ENCODE results near the gene CCDC124. TPM values are rescaled to one million over a fixed set of nuclear protein-coding genes. Genes with fewer than 3 reads are reported as not detected.
"Not testable (repeated sequence)": the region's sequence is repeated elsewhere in the genome, so short reads cannot be mapped to it uniquely, and the experiment has no call there.

CCDC124 gene
- total and polyA plus RNA-seq, 4 donors: 35.5 to 146 (median 102) TPM

DNA sequence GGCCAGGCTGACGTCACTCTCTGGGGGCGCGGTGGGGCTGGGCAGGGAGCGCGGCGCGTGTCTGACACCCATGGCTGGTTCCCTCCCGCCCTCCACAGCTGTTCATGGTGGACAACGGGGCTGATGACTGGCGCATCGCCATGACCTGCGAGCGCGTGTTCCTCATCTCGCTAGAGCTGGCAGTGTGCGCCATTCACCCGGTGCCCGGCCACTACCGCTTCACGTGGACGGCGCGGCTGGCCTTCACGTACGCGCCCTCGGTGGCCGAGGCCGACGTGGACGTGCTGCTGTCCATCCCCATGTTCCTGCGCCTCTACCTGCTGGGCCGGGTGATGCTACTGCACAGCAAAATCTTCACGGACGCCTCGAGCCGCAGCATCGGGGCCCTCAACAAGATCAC is 48.8 kb downstream of the CCDC124 start:
- H3K9me3 ChIP-seq (ENCODE audit: control insufficient read depth in 4 of 4, insufficient read depth in 3 of 4, low read length in 3 of 4): peaks cover 0 to 4% (median 0%) of the 10 kb centered on the region in 4 donors
- no peak for DNase-seq
- no peaks in the 10 kb centered on the region for H3K4me1 ChIP-seq (ENCODE audit: control insufficient read depth in 5 of 5, insufficient read depth in 5 of 5, low read length in 5 of 5)
- ATAC-seq (ENCODE audit: insufficient read depth, low FRiP score): no peak
- no peak overlapping the region for H3K9ac ChIP-seq (ENCODE audit: insufficient read depth in 1 of 2, low read length in 2 of 2)
- WGBS, 2 donors: 95 to 96% methylated on average over 38 of the region's 38 CpGs
- no peaks in the 10 kb centered on the region for H3K36me3 ChIP-seq (ENCODE audit: control insufficient read depth in 4 of 4, insufficient read depth in 4 of 4, low read length in 4 of 4)
- no peak overlapping the region for H3K4me3 ChIP-seq
- H3K27ac ChIP-seq (ENCODE audit: low read depth in 1 of 2, low read length in 1 of 2): no peak overlapping the region
- TF ChIP-seq, protein P1, sequence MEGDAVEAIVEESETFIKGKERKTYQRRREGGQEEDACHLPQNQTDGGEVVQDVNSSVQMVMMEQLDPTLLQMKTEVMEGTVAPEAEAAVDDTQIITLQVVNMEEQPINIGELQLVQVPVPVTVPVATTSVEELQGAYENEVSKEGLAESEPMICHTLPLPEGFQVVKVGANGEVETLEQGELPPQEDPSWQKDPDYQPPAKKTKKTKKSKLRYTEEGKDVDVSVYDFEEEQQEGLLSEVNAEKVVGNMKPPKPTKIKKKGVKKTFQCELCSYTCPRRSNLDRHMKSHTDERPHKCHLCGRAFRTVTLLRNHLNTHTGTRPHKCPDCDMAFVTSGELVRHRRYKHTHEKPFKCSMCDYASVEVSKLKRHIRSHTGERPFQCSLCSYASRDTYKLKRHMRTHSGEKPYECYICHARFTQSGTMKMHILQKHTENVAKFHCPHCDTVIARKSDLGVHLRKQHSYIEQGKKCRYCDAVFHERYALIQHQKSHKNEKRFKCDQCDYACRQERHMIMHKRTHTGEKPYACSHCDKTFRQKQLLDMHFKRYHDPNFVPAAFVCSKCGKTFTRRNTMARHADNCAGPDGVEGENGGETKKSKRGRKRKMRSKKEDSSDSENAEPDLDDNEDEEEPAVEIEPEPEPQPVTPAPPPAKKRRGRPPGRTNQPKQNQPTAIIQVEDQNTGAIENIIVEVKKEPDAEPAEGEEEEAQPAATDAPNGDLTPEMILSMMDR (IDR thresholded peaks at IDR 0.05; ENCODE audit: control extremely low read depth, extremely low read depth): no peak
- no peaks in the 10 kb centered on the region for H3K27me3 ChIP-seq (ENCODE audit: control insufficient read depth in 3 of 3, insufficient read depth in 3 of 3, low read length in 2 of 3)

DNA sequence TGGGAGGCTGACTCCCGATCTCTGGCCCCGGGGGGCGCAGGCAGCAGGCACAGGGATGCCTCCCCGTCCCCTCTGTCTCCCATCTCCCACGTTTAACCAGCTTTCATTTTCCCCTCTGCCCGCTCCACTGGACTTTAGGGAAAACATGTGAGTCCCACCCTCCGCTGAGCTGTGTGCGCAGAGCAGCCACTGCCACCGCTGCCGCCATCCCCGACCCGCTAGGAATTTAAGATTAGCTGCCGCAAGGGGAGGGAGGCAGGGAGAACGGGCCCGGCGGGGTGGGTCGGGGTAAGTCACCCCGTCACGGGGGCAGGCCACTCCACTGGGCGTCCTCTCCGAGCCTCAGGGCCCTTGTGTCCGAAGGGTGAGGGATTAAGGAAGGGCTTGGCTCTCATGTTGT is 49.6 kb downstream of the CCDC124 start:
- H3K4me1 ChIP-seq (ENCODE audit: control insufficient read depth in 5 of 5, insufficient read depth in 5 of 5, low read length in 5 of 5): no peaks in the 10 kb centered on the region
- TF ChIP-seq, protein P1 (IDR thresholded peaks at IDR 0.05; ENCODE audit: control extremely low read depth, extremely low read depth): no peak
- peaks cover 0 to 4% (median 0%) of the 10 kb centered on the region in 4 donors for H3K9me3 ChIP-seq (ENCODE audit: control insufficient read depth in 4 of 4, insufficient read depth in 3 of 4, low read length in 3 of 4)
- DNase-seq (no peak), ATAC-seq (ENCODE audit: insufficient read depth, low FRiP score) (no peak)
- no peaks in the 10 kb centered on the region for H3K36me3 ChIP-seq (ENCODE audit: control insufficient read depth in 4 of 4, insufficient read depth in 4 of 4, low read length in 4 of 4)
- no peaks in the 10 kb centered on the region for H3K27me3 ChIP-seq (ENCODE audit: control insufficient read depth in 3 of 3, insufficient read depth in 3 of 3, low read length in 2 of 3)
- no peak overlapping the region for H3K9ac ChIP-seq (ENCODE audit: insufficient read depth in 1 of 2, low read length in 2 of 2)
- WGBS, 2 donors: 80 to 91% methylated on average over 22 of the region's 22 CpGs
- H3K4me3 ChIP-seq: no peak overlapping the region
- no peak overlapping the region for H3K27ac ChIP-seq (ENCODE audit: low read depth in 1 of 2, low read length in 1 of 2)

DNA sequence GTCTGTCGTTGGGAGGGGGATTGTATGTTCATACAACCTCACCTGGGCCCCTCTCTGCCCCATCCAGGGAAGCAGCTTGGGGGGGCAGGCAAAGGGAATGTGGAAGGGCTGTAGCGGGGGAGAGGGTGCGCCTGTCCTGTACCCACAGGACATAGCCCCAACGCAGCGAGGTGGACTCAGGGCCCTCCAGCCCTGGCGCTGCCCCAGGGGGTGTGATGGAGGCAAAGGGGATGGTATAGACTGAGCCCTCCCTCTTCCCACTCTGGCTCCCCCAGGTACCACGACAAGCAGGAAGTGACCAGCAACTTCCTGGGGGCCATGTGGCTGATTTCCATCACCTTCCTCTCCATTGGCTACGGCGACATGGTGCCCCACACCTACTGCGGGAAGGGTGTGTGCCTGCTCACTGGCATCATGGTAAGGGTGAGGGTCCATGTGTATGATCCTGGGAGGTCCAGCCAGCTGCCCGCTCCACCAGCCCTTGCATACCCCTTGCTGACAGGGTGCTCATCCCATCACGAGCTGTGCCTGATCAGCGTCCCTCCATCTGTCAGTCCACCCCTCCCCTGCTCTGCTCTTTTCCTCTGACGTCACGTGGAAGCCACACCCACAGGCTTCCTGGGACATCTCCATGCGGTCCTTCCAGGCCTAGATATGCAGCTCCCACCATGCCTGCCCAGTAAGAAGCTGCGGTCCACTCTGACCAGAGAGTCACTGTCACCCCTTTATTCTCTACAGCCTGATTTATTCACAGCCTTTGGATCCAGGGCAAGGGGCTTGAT is 52.4 kb downstream of the CCDC124 start:
- 73 to 79% methylated on average over 17 of the region's 17 CpGs for WGBS, 2 donors
- ATAC-seq (ENCODE audit: insufficient read depth, low FRiP score): no peak
- H3K27me3 ChIP-seq (ENCODE audit: control insufficient read depth in 3 of 3, insufficient read depth in 3 of 3, low read length in 2 of 3): no peaks in the 10 kb centered on the region

DNA sequence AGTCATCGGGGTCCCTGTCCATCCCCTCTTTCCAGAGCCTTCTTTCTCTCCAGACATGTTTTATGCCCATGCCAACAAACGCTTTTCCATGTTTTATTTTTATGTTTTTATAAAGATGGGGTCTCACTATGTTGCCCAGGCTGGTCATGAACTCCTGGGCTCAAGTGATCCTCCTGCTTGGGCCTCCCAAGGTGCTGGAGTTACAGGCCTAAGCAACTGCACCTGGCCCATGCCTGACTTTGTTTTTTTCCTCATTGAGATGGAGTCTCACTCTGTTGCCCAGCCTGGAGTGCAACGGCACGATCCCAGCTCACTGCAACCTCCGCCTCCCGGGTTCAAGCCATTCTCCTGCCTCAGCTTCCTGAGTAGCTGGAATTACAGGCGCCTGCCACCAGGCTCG is 53.8 kb downstream of the CCDC124 start:
- ATAC-seq (ENCODE audit: insufficient read depth, low FRiP score); H3K36me3 ChIP-seq (ENCODE audit: control insufficient read depth in 4 of 4, insufficient read depth in 4 of 4, low read length in 4 of 4); H3K27ac ChIP-seq (ENCODE audit: low read depth in 1 of 2, low read length in 1 of 2); H3K4me1 ChIP-seq (ENCODE audit: control insufficient read depth in 5 of 5, insufficient read depth in 5 of 5, low read length in 5 of 5); DNase-seq; H3K9ac ChIP-seq (ENCODE audit: insufficient read depth in 1 of 2, low read length in 2 of 2); H3K9me3 ChIP-seq (ENCODE audit: control insufficient read depth in 4 of 4, insufficient read depth in 3 of 4, low read length in 3 of 4); H3K4me3 ChIP-seq; H3K27me3 ChIP-seq (ENCODE audit: control insufficient read depth in 3 of 3, insufficient read depth in 3 of 3, low read length in 2 of 3): not testable (repeated sequence)
- WGBS, 2 donors: 81 to 87% methylated on average over 8 of the region's 8 CpGs

More for the DNA sequence above, 52.4 kb downstream of the CCDC124 start:
- H3K4me1 ChIP-seq (ENCODE audit: control insufficient read depth in 5 of 5, insufficient read depth in 5 of 5, low read length in 5 of 5): no peaks in the 10 kb centered on the region
- TF ChIP-seq, protein P1 (IDR thresholded peaks at IDR 0.05; ENCODE audit: control extremely low read depth, extremely low read depth): no peak
- H3K36me3 ChIP-seq (ENCODE audit: control insufficient read depth in 4 of 4, insufficient read depth in 4 of 4, low read length in 4 of 4): no peaks in the 10 kb centered on the region
- H3K4me3 ChIP-seq: no peak overlapping the region
- no peak overlapping the region for H3K9ac ChIP-seq (ENCODE audit: insufficient read depth in 1 of 2, low read length in 2 of 2)
- peaks cover 0 to 6% (median 0%) of the 10 kb centered on the region in 4 donors for H3K9me3 ChIP-seq (ENCODE audit: control insufficient read depth in 4 of 4, insufficient read depth in 3 of 4, low read length in 3 of 4)
- H3K27ac ChIP-seq (ENCODE audit: low read depth in 1 of 2, low read length in 1 of 2): no peak overlapping the region
- DNase-seq: no peak

Measured in lung (tissue), 12 donors.